SK-N-SH (cell line): ENCODE measurements around the gene NHP2. TPM values are rescaled to one million over a fixed set of nuclear protein-coding genes. Genes with fewer than 3 reads are reported as not detected.

ENCODE experiments used
- CTCF ChIA-PET: fragments of 300-600, 350-600 bp; formaldehyde crosslinking; extraction: SDS; loops from one replicate; lab custom pipeline; 2021; lab: Yijun Ruan, JAX
- POLR2A ChIA-PET: fragments of 350-600 bp; sonication (Branson Sonifier 250); formaldehyde crosslinking; extraction: SDS; loops from one replicate; lab custom pipeline; 2020; ENCODE audit warnings: antibody characterized with exemption, inconsistent platforms; lab: Yijun Ruan, JAX
- DNase-seq: peaks from one replicate; pipeline ENCODE4 v3.0.0; 2012
- H2AFZ ChIP-seq: fragments of 200-600 bp; sonication (generic); 2 replicates; pipeline ENCODE4 v1.8.1; 2016; ENCODE audit warnings: antibody characterized with exemption, mild to moderate bottlenecking, low read depth
- H3F3A ChIP-seq: fragments of 200-600 bp; sonication (generic); replicated peaks from 2 replicates; pipeline ENCODE3; 2016; ENCODE audit warnings: antibody characterized with exemption, mild to moderate bottlenecking; ENCODE audit not compliant: insufficient read depth
- H3K27ac ChIP-seq, 2 experiments: fragments of 200-500 bp in 1 of 2; fragments of 200-600 bp in 1 of 2; sonication (Bioruptor generic) in 1 of 2; sonication (generic), shearing (Covaris generic) in 1 of 2; 2 replicates each; pipeline versions ENCODE4 v1.5.1 to v1.6.1; 2014 to 2016; ENCODE audit warnings: low read depth in 2 of 2, inconsistent platforms in 1 of 2, low read length in 1 of 2, mild to moderate bottlenecking in 1 of 2, mixed read lengths in 1 of 2
- H3K27me3 ChIP-seq: fragments of 200-600 bp; sonication (generic), shearing (Covaris generic); 2 replicates; pipeline ENCODE4 v1.6.1; 2016; ENCODE audit warnings: mixed run types; ENCODE audit not compliant: insufficient read depth
- H3K36me3 ChIP-seq, 2 experiments: fragments of 200-500 bp in 1 of 2; fragments of 200-600 bp in 1 of 2; sonication (Bioruptor generic) in 1 of 2; sonication (generic) in 1 of 2; replicated peaks in 1 of 2; 2 replicates each; pipeline versions ENCODE3 to v1.5.1; 2014 to 2016; ENCODE audit warnings: low read length in 1 of 2, mild to moderate bottlenecking in 1 of 2; ENCODE audit not compliant: insufficient read depth in 2 of 2, control insufficient read depth in 1 of 2
- H3K4me1 ChIP-seq, 2 experiments: fragments of 200-500 bp in 1 of 2; fragments of 200-600 bp in 1 of 2; sonication (Bioruptor generic) in 1 of 2; sonication (generic), shearing (Covaris generic) in 1 of 2; 2 replicates each; pipeline versions ENCODE4 v1.5.1 to v1.6.1; 2014 to 2016; ENCODE audit warnings: low read depth in 1 of 2, low read length in 1 of 2, mixed run types in 1 of 2; ENCODE audit not compliant: insufficient read depth in 2 of 2, control insufficient read depth in 1 of 2
- H3K4me2 ChIP-seq: fragments of 200-600 bp; sonication (generic), shearing (Covaris generic); 2 replicates; pipeline ENCODE4 v1.6.1; 2017; ENCODE audit warnings: mixed run types
- H3K4me3 ChIP-seq, 2 experiments: fragments of 200-500 bp in 1 of 2; fragments of 200-600 bp in 1 of 2; sonication (Bioruptor generic) in 1 of 2; sonication (generic), shearing (Covaris generic) in 1 of 2; 2 replicates each; pipeline versions ENCODE4 v1.5.1 to v1.8.1; 2014 to 2016; ENCODE audit warnings: low read depth in 2 of 2, inconsistent platforms in 1 of 2, low read length in 1 of 2, mild to moderate bottlenecking in 1 of 2, mixed read lengths in 1 of 2, moderate library complexity in 1 of 2
- H3K79me2 ChIP-seq: fragments of 200-600 bp; sonication (generic); 2 replicates; pipeline ENCODE4 v1.8.1; 2017; ENCODE audit warnings: mild to moderate bottlenecking; ENCODE audit not compliant: insufficient read depth
- H3K9ac ChIP-seq: fragments of 200-600 bp; sonication (generic); 2 replicates; pipeline ENCODE4 v1.6.1; 2017; ENCODE audit warnings: mixed run types
- H3K9me2 ChIP-seq: fragments of 200-600 bp; sonication (generic); 2 replicates; pipeline ENCODE4 v1.6.1; 2017; ENCODE audit warnings: mixed run types
- H3K9me3 ChIP-seq: fragments of 200-600 bp; sonication (generic); 2 replicates; pipeline ENCODE4 v1.6.1; 2017; ENCODE audit warnings: mixed run types, mild to moderate bottlenecking, moderate library complexity
- H4K20me1 ChIP-seq: fragments of 200-600 bp; sonication (generic); 2 replicates; pipeline ENCODE4 v1.6.1; 2017; ENCODE audit warnings: mild to moderate bottlenecking, mixed run types; ENCODE audit not compliant: insufficient read depth
- CHD2 ChIP-seq: fragments of 150-350 bp; IDR thresholded peaks from 2 replicates; pipeline ENCODE4 v1.6.1; 2018; ENCODE audit warnings: low read length; ENCODE audit not compliant: partially characterized antibody
- CTCF ChIP-seq: fragments of 200-600 bp; sonication (generic); IDR thresholded peaks from 2 replicates; pipeline ENCODE4 v1.6.1; 2017; ENCODE audit warnings: antibody characterized with exemption, mild to moderate bottlenecking, moderate library complexity
- ELF1 ChIP-seq: IDR thresholded peaks from 2 replicates; pipeline ENCODE4 v1.4.0; 2012
- EZH2phosphoT487 ChIP-seq: fragments of 200-600 bp; sonication (generic); IDR thresholded peaks from 2 replicates; pipeline ENCODE4 v1.6.1; 2017; ENCODE audit warnings: low read depth, mixed run types, mild to moderate bottlenecking, antibody characterized with exemption, moderate library complexity, borderline replicate concordance
- FOSL2 ChIP-seq: IDR thresholded peaks from 2 replicates; pipeline ENCODE4 v1.4.0; 2012; ENCODE audit warnings: low read depth, mild to moderate bottlenecking, moderate library complexity, borderline replicate concordance
- GATA2 ChIP-seq: sonication (generic); formaldehyde crosslinking; IDR thresholded peaks from 2 replicates; pipeline ENCODE4 v1.5.0; 2020; ENCODE audit warnings: mild to moderate bottlenecking, missing genetic modification reagents
- JUND ChIP-seq: IDR thresholded peaks from 2 replicates; pipeline ENCODE4 v1.4.0; 2012
- MXI1 ChIP-seq: IDR thresholded peaks from 2 replicates; pipeline ENCODE4 v1.6.1; 2012; ENCODE audit warnings: mild to moderate bottlenecking, low read depth, low read length, improper control_type of control experiment
- REST ChIP-seq: IDR thresholded peaks from 2 replicates; pipeline ENCODE4 v1.6.1; 2012; ENCODE audit warnings: mild to moderate bottlenecking, low read depth, low read length, moderate library complexity
- RXRA ChIP-seq: IDR thresholded peaks from 2 replicates; pipeline ENCODE4 v1.4.0; 2012; ENCODE audit warnings: low read depth, mild to moderate bottlenecking, borderline replicate concordance
- TCF12 ChIP-seq: IDR thresholded peaks from 2 replicates; pipeline ENCODE4 v1.4.0; 2012
- TEAD4 ChIP-seq: IDR thresholded peaks from 2 replicates; pipeline ENCODE4 v1.4.0; 2012; ENCODE audit warnings: mild to moderate bottlenecking, borderline replicate concordance; ENCODE audit not compliant: insufficient read depth
- USF2 ChIP-seq: fragments of 150-350 bp; IDR thresholded peaks from 2 replicates; pipeline ENCODE4 v1.6.1; 2017; ENCODE audit warnings: antibody characterized with exemption, low read length, low read depth, borderline replicate concordance
- YY1 ChIP-seq: IDR thresholded peaks from 2 replicates; pipeline ENCODE4 v1.4.0; 2012; ENCODE audit warnings: low read depth, mild to moderate bottlenecking
- WGBS: methylation state at CpG from one replicate; pipeline ENCODE4 v1.1.6; 2017; ENCODE audit warnings: low lambda C conversion rate; 5-methylcytosine and 5-hydroxymethylcytosine counted together
- polyA plus RNA-seq, 3 experiments: library from polyadenylated mRNA; depleted of rRNA; stranded (reverse); fragments of >200 nt; gene quantifications; 2 replicates each; pipeline ENCODE4 v1.2.3, GENCODE V29; 2012
- TF ChIP-seq, protein P1 (sequence below): IDR thresholded peaks from 2 replicates; pipeline ENCODE4 v1.4.0; 2012; ENCODE audit warnings: low read depth, borderline replicate concordance
- TF ChIP-seq, protein P2 (sequence below): IDR thresholded peaks from 2 replicates; pipeline ENCODE4; 2012

Gene NHP2
- polyA plus RNA-seq, 1 of the 3 experiments (the other 2 are of a cell fraction), result 455 TPM

DNA sequence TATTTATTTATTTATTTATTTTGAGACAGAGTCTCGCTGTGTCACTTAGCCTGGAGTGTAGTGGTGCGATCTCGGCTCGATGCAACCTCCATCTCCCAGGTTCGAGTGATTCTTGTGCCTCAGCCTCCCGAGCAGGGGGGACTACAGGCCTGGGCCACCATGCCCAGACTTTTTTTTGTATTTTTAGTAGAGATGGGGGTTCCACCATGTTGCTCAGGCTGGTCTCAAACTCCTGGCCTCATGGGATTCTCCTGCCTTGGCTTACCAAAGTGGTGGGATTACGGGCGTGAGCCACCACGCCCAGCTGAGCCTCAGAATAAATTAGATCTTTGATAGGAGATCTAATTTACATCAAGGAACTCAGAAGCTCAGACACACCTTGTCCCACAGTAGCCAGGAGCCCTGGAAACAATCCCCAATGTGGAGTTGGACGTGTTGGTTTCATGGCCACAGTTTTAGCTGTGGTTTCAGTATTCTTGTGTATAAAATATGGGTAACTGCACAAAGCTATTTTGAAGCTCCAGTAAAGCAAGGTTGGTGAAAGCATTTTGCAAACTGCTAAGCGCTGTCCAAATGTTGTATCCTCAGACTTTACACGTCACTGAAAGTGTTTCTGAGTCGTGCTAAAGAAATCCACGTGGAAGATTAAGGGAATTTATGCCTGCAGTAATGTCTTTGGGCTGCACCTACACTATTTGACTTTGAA lies 47.7 kb upstream of the NHP2 start:
- Histone ChIP-seq H3K4me2 (no peak overlapping the region), H3K9me2 (no peaks in the 10 kb centered on the region), H3K4me1 (peaks cover 4 to 6% of the 10 kb centered on the region in 2 experiments), H3K4me3 (no peak overlapping the region), H3K79me2 (peaks cover 30% of the 10 kb centered on the region), H4K20me1 (peaks cover 12% of the 10 kb centered on the region), H3K36me3 (peaks cover 8% of the 10 kb centered on the region in 2 experiments), H3K27ac (no peak overlapping the region), H3F3A (peaks cover 3% of the 10 kb centered on the region), H3K9me3 (no peaks in the 10 kb centered on the region), H3K27me3 (no peaks in the 10 kb centered on the region), H2AFZ (no peak overlapping the region), H3K9ac (no peak overlapping the region)
- CTCF ChIA-PET, result interaction anchor here (1.0 to 3.3 kb wide), 4 partner anchors 10 to 125 kb away, joined by 3 to 24 read pairs (median 4); no protein-coding TSS in a partner anchor
- no peak for TF ChIP-seq JUND
- no peak for TF ChIP-seq YY1
- TF ChIP-seq REST, result 0 out of 2 replicates have a peak, but pooled peaks have one; percentile 34
- TF ChIP-seq TEAD4, result no peak
- no peak for TF ChIP-seq GATA2 (CRISPR knock-in tag)
- POLR2A ChIA-PET, result no interaction called here
- no peak for DNase-seq
- WGBS, result 87% methylated on average over 14 of the region's 14 CpGs

GRCh38 chr5:178199581-178200434 lies 46.1 kb upstream of the NHP2 start:
- Histone ChIP-seq H3K9me2 (no peaks in the 10 kb centered on the region), H3K9ac (no peak overlapping the region), H3F3A (peaks cover 3% of the 10 kb centered on the region), H3K4me2 (no peak overlapping the region), H3K36me3 (no peaks in the 10 kb centered on the region), H3K79me2 (peaks cover 14% of the 10 kb centered on the region; the same call in 1 of the 2 replicates), H3K27ac (no peak overlapping the region), H3K4me3 (no peak overlapping the region), H3K4me1 (no peaks in the 10 kb centered on the region; a peak in 1 of 4 replicates), H2AFZ (no peak overlapping the region), H3K27me3 (no peaks in the 10 kb centered on the region), H4K20me1 (no peaks in the 10 kb centered on the region), H3K9me3 (no peaks in the 10 kb centered on the region)
- DNase-seq, result no peak
- ChIA-PET POLR2A (no interaction called here), CTCF (interaction anchor here (0.7 to 3.3 kb wide), 5 partner anchors 35 to 390 kb away, joined by 3 to 24 read pairs (median 4); partner anchors contain the start of gene COL23A1)
- WGBS, result 87% methylated on average over 12 of the region's 12 CpGs
- TF ChIP-seq ELF1 (no peak), CHD2 (no peak), CTCF (no peak), GATA2 (CRISPR knock-in tag) (no peak), EZH2phosphoT487 (no peak), MXI1 (no peak), USF2 (no peak), TCF12 (no peak), FOSL2 (no peak), RXRA (no peak)
- TF ChIP-seq, protein P1, sequence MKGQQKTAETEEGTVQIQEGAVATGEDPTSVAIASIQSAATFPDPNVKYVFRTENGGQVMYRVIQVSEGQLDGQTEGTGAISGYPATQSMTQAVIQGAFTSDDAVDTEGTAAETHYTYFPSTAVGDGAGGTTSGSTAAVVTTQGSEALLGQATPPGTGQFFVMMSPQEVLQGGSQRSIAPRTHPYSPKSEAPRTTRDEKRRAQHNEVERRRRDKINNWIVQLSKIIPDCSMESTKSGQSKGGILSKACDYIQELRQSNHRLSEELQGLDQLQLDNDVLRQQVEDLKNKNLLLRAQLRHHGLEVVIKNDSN, result no peak
- TF ChIP-seq, protein P2, sequence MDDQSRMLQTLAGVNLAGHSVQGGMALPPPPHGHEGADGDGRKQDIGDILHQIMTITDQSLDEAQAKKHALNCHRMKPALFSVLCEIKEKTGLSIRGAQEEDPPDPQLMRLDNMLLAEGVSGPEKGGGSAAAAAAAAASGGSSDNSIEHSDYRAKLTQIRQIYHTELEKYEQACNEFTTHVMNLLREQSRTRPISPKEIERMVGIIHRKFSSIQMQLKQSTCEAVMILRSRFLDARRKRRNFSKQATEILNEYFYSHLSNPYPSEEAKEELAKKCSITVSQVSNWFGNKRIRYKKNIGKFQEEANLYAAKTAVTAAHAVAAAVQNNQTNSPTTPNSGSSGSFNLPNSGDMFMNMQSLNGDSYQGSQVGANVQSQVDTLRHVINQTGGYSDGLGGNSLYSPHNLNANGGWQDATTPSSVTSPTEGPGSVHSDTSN, result no peak
